Measurements from ENCODE around the gene PSAPL1. TPM values are rescaled to one million over a fixed set of nuclear protein-coding genes. Genes with fewer than 3 reads are reported as not detected.

PSAPL1 gene
- total RNA-seq, 1 donor: not detected

GRCh38 chr4:7425591-7426468 is 8.9 kb downstream of the PSAPL1 start:
- no peak overlapping the region for H3K4me3 ChIP-seq (ENCODE audit: low read depth, low read length)
- TF ChIP-seq CTCF (IDR thresholded peaks at IDR 0.05; ENCODE audit: insufficient read depth, low read length): no peak
- DNase-seq (ENCODE audit: low read depth): no peak

- no peak for DNase-seq (ENCODE audit: low read depth)
- H3K4me3 ChIP-seq (ENCODE audit: low read depth, low read length): no peak overlapping the region
- no peak for TF ChIP-seq CTCF (IDR thresholded peaks at IDR 0.05; ENCODE audit: insufficient read depth, low read length)
These were observed 9.6 kb downstream of the PSAPL1 start for GRCh38 chr4:7425124-7425523.

- DNase-seq (ENCODE audit: low read depth): no peak
- no peak overlapping the region for H3K4me3 ChIP-seq (ENCODE audit: low read depth, low read length)
- TF ChIP-seq CTCF (IDR thresholded peaks at IDR 0.05; ENCODE audit: insufficient read depth, low read length): no peak
These were observed 10.1 kb downstream of the PSAPL1 start for GRCh38 chr4:7424553-7425111.

- DNase-seq (ENCODE audit: low read depth): no peak
- H3K4me3 ChIP-seq (ENCODE audit: low read depth, low read length): no peak overlapping the region
- no peak for TF ChIP-seq CTCF (IDR thresholded peaks at IDR 0.05; ENCODE audit: insufficient read depth, low read length)
These were observed 10.8 kb downstream of the PSAPL1 start for GRCh38 chr4:7423801-7424552.

GRCh38 chr4:7423391-7423790 is 11.3 kb downstream of the PSAPL1 start:
- no peak for DNase-seq (ENCODE audit: low read depth)
- TF ChIP-seq CTCF (IDR thresholded peaks at IDR 0.05; ENCODE audit: insufficient read depth, low read length): no peak

GRCh38 chr4:7422898-7423180 is 11.9 kb downstream of the PSAPL1 start:
- TF ChIP-seq CTCF (IDR thresholded peaks at IDR 0.05; ENCODE audit: insufficient read depth, low read length): no peak

More at GRCh38 chr4:7423391-7423790, 11.3 kb downstream of the PSAPL1 start:
- no peak overlapping the region for H3K4me3 ChIP-seq (ENCODE audit: low read depth, low read length)

More at GRCh38 chr4:7422898-7423180, 11.9 kb downstream of the PSAPL1 start:
- no peak overlapping the region for H3K4me3 ChIP-seq (ENCODE audit: low read depth, low read length)
- no peak for DNase-seq (ENCODE audit: low read depth)
